Measurements from ENCODE around the gene IAPP.

- no peak for TF ChIP-seq TARDBP (IDR thresholded peaks at IDR 0.05)
- no peak for TF ChIP-seq FOXM1 (IDR thresholded peaks at IDR 0.05; ENCODE audit: borderline replicate concordance)
Measured at GRCh38 chr12:21370845-21371449, 1.8 kb upstream of the IAPP start.

All from HEK293T (cell line).